HG03460 (cell line): Measurements from ENCODE around the gene INO80E.
"Not testable (repeated sequence)": the region's sequence is repeated elsewhere in the genome, so short reads cannot be mapped to it uniquely, and the experiment has no call there.

Experiments
- ATAC-seq: cut with Tn5 transposase; IDR thresholded peaks from one replicate; pipeline ENCODE4 v1.9.1; 2021; ENCODE audit not compliant: unreplicated experiment

INO80E gene

DNA sequence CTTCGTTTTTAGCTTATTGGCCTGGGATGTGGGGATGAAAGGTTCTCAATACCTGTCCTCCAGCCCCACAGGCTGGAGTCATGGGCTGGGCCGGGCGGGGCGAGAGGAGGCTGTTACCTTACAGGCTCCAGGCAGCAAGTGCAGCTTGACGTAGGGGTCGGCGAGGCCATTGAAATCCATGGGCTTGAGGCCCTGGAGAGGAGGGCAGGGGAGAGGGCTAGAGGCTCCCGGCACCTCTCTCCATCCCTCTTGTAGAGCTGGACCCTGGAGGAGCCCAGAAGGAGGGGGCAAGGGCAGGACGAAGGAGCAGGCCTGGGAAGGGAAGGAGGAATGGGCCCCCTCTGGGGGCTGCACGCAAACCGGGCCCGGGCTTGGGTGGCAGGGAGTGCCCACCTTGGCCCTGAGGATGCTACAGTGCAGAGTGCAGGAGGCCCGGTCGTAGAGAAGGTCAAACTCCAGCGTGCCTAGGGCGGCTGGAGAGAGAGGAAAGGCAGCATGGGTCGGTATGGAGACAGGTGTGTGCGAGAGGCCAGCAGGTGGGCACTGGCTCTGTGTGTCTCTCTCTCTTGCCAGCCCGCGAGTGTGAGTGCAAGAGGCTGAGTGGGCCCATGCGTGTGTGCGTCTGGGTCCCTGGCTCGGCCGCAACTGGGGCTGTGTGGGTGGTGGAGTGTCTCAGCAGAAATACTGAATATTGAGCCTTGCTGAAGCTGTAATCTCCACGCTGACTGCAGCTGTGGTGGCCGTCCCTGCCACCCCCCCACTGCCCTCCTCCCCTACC lies 13.2 kb downstream of the INO80E start:
- ATAC-seq, result no peak

DNA sequence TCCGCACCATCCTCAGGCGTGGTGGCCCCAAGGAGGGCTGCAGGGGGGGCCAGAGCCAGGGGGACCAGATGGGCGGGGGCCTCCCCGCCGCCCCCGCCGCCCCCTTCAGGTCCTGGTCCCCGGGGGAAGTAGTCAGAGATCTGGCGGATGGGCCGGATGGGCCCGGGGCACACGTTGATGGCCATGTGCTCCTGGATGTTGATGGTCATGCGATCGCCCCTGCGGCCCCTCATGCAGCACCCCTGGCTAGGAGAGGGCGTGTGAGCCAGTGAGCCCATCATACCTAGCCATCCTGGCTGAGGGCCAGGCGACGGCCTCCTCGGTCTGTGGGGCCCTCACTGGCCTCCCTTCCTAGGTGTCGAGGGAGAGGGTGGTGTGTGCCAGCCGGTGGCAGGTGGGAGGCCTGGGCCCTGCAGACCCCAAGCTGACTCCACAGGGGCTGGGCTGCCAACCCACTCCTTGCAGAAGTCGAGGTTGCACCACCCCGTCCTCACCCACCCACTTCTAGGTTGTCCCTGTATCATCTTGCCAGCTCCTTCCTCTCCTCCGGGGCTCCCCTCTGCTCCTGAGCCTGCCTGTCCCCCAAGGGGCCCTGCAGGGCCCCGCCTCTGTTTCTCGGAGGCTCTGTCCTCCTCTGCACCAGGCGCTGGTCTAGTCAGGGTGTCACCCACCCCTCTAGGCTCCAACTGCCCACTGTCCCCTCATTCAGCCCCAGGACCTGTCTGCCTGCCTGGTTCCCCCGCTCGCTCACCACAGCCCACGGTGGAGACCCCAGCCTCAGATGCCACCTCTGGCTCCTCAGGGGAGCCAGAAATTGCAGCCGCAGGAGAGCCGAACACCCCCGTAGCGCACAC lies 14.2 kb downstream of the INO80E start:
- no peak for ATAC-seq

DNA sequence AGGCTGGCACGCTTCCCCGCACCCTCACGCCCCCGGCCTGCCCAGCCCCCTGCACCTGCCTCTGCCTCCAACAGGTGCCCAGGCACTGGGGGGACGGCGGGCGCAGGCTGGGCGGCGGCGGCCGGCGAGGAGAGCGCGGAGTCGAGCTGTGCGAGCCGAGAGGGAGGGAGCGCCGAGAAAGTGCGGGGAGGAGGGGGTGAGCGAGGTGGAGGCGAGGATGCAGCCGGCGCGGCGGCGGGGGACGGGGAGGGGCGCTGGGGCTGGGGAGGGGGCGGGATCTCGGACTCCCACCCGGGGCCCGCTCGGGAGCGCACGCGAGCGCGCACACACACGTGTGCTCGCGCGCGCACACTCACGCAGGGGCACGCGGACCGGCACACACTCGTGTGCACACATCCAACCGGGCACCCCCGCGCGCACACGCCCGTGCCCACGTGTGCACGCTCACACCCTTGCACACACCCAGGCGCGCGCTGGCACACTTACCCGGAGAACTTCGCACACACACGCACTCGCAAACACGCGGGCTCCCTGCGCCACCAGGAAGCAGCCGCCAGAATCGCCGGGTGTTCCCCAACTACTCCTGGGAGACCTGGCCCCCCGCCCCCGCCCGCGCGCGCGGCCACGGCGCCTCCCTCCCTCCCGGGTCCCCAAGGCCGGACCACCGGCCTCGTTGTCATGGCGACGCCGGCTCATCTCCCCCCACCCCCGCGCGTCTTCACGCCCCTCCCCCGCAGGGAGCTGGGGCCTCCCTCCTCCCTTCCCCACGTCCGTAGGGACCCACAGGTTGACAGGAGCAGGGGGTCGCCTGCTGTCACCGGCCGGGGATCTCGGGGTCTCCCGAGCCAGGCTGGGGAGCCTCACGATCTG lies 15.0 kb downstream of the INO80E start, which contains the start of gene DOC2A:
Gene DOC2A (minus strand): TSS at position 184 of the 870 bp plus-strand sequence. CDS start 805 bp downstream, outside the sequence.
- ATAC-seq, result no peak

DNA sequence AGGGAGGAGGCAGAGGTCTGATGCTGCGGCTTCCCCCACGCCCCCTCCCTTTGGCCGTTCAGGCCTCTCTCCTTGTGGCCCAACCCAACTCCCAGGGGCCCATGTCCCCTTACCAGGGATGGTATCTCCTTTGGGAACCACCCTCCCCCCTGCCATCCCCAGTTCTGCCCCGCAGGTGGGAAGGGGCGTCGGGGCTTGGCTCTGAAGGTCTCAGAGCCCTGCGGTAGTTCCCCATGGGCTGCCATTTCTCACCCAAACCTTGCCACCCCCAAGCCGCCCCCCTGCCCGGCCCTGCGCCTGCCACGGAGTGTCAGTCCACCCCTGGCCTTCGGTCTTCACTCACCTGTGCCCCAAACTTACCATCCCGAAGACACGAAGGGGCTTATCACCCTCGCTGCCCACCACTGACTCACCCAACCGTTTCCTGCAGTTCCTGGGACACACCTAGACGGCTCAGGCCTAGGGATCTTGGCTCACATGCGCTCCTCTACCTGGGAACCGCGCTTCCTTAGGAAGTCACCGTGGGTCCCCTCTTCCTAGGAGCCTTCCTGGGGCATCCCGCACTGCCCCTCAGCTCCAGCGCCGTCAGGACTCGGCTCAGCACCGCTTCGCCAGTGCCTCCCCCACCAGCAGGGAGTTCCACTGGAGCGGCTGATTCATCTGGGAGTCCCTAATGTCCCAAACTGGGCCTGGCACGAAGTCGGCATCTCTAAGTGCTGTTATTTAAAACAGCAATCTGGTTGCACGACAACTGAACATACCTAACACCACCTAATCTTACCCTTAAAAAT lies 15.9 kb downstream of the INO80E start:
- no peak for ATAC-seq

- ATAC-seq, result not testable (repeated sequence)
Observed at GRCh38 chr16:30012598-30012997, 16.6 kb downstream of the INO80E start.

GRCh38 chr16:30015450-30015849 lies 19.4 kb downstream of the INO80E start:
- not testable (repeated sequence) for ATAC-seq

- no peak for ATAC-seq
Observed at GRCh38 chr16:30016555-30017276, 20.7 kb downstream of the INO80E start.

DNA sequence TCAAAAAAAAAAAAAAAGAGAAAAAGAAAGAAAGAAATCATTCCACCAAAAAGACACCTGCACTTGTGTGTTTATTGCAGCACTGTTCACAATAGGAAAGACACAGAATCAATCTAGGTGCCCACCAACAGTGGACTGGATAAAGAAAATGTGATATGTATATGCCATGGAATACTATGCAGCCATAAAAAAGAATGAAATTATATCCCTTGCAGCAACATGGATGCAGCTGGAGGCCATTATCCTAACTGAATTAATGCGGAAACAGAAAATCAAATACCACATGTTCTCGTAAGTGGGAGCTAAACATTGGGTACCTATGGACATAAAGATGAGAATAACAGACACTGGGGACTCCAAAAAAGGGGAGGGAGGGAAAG lies 21.2 kb downstream of the INO80E start:
- ATAC-seq, result no peak

GRCh38 chr16:30017937-30018336 lies 21.9 kb downstream of the INO80E start:
- ATAC-seq, result not testable (repeated sequence)

GRCh38 chr16:30018731-30019158 lies 22.7 kb downstream of the INO80E start:
- ATAC-seq, result no peak

GRCh38 chr16:30022887-30023286 lies 26.8 kb downstream of the INO80E start, which contains the start of gene C16orf92:
Gene C16orf92 (plus strand): TSS chr16:30023198. CDS start chr16:30023341, 143 bp downstream.
- ATAC-seq, result no peak

- no peak for ATAC-seq
Observed at GRCh38 chr16:30023586-30023985, 27.5 kb downstream of the INO80E start.

GRCh38 chr16:30024451-30024850 lies 28.4 kb downstream of the INO80E start:
- no peak for ATAC-seq

DNA sequence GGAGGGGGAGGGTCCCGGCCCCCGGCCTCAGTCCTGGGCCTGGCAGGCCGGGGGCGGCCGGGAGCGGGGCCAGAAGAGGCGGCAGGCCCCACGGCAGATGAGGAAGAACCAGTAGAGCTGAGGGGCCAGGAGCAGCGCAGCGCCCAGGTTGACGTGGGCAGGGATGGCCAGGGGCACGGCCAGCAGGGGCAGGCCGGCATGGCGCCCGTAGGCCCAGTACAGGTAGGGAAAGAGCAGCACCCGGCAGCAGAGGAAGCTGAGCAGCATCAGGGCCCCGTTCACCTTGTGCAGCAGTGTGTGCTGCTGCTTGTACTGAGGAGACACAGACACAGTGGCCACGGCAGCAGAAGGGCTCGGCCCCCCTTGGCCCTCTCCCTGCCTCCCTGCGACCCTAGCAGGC lies 29.1 kb downstream of the INO80E start:
- ATAC-seq, result no peak

DNA sequence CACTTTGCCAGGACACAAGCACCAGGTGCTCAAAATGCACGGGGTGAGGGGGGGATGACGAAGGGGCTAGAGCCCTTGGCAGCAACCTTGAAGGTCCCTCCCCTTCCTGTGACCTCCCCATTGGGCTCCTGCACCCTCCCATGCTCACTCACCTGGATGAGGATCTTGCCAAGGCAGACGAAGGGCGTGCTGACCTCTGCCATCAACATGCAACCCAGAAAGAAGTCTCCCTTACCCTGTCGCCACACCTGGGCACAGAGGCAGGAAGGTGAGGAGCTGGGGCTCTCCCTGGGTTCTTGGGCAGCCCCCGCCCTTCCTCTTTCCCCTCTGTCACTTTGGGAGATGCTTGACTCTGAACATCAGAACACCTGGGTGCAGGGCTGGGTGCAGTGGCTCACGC lies 29.5 kb downstream of the INO80E start:
- ATAC-seq, result no peak

- ATAC-seq, result no peak
Observed at GRCh38 chr16:30026449-30026848, 30.4 kb downstream of the INO80E start.

- no peak for ATAC-seq
Observed at GRCh38 chr16:30027588-30028437, 31.8 kb downstream of the INO80E start.

DNA sequence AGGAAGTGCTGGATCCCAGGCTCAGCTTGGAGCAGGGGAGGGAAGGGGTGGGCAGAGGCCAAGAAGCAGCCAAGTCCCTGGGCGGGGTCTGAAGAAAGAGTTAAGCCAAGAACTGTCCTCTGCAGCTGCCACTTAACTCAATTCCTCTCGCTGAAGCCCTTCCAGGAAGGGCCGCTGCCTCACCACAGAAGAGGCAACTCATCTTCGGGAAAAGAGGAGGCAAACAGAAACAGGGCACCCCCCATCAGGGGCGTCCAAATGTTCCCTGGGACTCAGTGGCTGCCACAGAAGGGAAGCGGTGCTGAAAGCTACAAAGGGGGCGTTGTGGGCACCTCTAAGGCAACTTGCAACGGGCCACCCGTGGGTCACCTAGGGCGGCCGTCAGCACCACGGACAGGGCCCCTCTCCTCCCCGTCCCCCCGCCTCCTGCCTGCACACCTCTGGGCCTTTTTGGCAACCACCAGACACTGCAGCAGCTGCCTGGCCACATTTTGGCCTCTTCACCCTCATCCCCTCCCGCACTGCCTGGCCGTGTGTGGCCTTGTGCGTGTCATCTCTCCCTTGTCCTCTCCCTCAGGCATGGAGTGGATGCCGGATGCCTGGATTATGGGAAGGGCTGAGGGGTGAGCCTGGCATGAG lies 32.5 kb downstream of the INO80E start:
- no peak for ATAC-seq
